ENCODE results near the gene VSNL1. TPM values are rescaled to one million over a fixed set of nuclear protein-coding genes. Genes with fewer than 3 reads are reported as not detected.

VSNL1 gene
- total RNA-seq, result not detected in 2 replicates

GRCh38 chr2:17540093-17540812 lies at the start of gene VSNL1:
Gene VSNL1 (plus strand): TSS chr2:17540696. CDS start chr2:17592075, 51,379 bp downstream.
- no peak for DNase-seq
- Mint-ChIP-seq H3K36me3 (ENCODE audit: low read depth) (no peaks in the 10 kb centered on the region), H3K4me1 (peaks cover 3% of the 10 kb centered on the region), H3K9me3 (peaks cover 9% of the 10 kb centered on the region), H3K4me3 (no peak within 1 kb of the TSS), H3K27me3 (peaks cover 72% of the 10 kb centered on the region), H3K27ac (no peak within 1 kb of the TSS)
- intact Hi-C loops (cut with micrococcal nuclease), result loop anchor here (10.0 kb wide), 1 partner anchor 1815 kb away; the partner anchor contains the start of gene OSR1

- no peak for DNase-seq
- H3K4me1 Mint-ChIP-seq, result no peaks in the 10 kb centered on the region
- H3K4me3 Mint-ChIP-seq, result no peak overlapping the region
- no peaks in the 10 kb centered on the region for H3K36me3 Mint-ChIP-seq (ENCODE audit: low read depth)
- no peak overlapping the region for H3K27ac Mint-ChIP-seq
- intact Hi-C loops (cut with micrococcal nuclease), result no loop called here
- H3K27me3 Mint-ChIP-seq, result no peaks in the 10 kb centered on the region
- H3K9me3 Mint-ChIP-seq, result no peaks in the 10 kb centered on the region
Observed at GRCh38 chr2:17495590-17495989, 44.9 kb upstream of the VSNL1 start.

- no peak overlapping the region for H3K4me3 Mint-ChIP-seq
- H3K36me3 Mint-ChIP-seq (ENCODE audit: low read depth), result no peaks in the 10 kb centered on the region
- H3K9me3 Mint-ChIP-seq, result no peaks in the 10 kb centered on the region
- DNase-seq, result no peak
- H3K27me3 Mint-ChIP-seq, result no peaks in the 10 kb centered on the region
- H3K4me1 Mint-ChIP-seq, result no peaks in the 10 kb centered on the region
- no peak overlapping the region for H3K27ac Mint-ChIP-seq
- intact Hi-C loops (cut with micrococcal nuclease), result no loop called here
Observed at GRCh38 chr2:17497718-17498117, 42.8 kb upstream of the VSNL1 start.

- H3K4me1 Mint-ChIP-seq, result no peaks in the 10 kb centered on the region
- intact Hi-C loops (cut with micrococcal nuclease), result no loop called here
- no peaks in the 10 kb centered on the region for H3K9me3 Mint-ChIP-seq
- H3K27ac Mint-ChIP-seq, result no peak overlapping the region
- no peaks in the 10 kb centered on the region for H3K27me3 Mint-ChIP-seq
- H3K4me3 Mint-ChIP-seq, result no peak overlapping the region
- no peak for DNase-seq
- H3K36me3 Mint-ChIP-seq (ENCODE audit: low read depth), result no peaks in the 10 kb centered on the region
Observed at GRCh38 chr2:17506736-17507616, 33.5 kb upstream of the VSNL1 start.

GRCh38 chr2:17515652-17516051 lies 24.8 kb upstream of the VSNL1 start:
- no peak overlapping the region for H3K4me3 Mint-ChIP-seq
- DNase-seq, result no peak
- peaks cover 33% of the 10 kb centered on the region for H3K27me3 Mint-ChIP-seq
- no peaks in the 10 kb centered on the region for H3K4me1 Mint-ChIP-seq
- H3K9me3 Mint-ChIP-seq, result no peaks in the 10 kb centered on the region
- intact Hi-C loops (cut with micrococcal nuclease), result no loop called here
- no peaks in the 10 kb centered on the region for H3K36me3 Mint-ChIP-seq (ENCODE audit: low read depth)
- no peak overlapping the region for H3K27ac Mint-ChIP-seq

GRCh38 chr2:17517481-17518211 lies 22.9 kb upstream of the VSNL1 start:
- no peak overlapping the region for H3K27ac Mint-ChIP-seq
- no peaks in the 10 kb centered on the region for H3K36me3 Mint-ChIP-seq (ENCODE audit: low read depth)
- no peaks in the 10 kb centered on the region for H3K9me3 Mint-ChIP-seq
- H3K27me3 Mint-ChIP-seq, result peaks cover 44% of the 10 kb centered on the region
- H3K4me1 Mint-ChIP-seq, result no peaks in the 10 kb centered on the region
- no peak for DNase-seq
- intact Hi-C loops (cut with micrococcal nuclease), result no loop called here
- peak overlapping the region; percentile 41 for H3K4me3 Mint-ChIP-seq

- Mint-ChIP-seq H3K27ac (no peak within 1 kb of the TSS), H3K27me3 (peaks cover 44% of the 10 kb centered on the region), H3K36me3 (ENCODE audit: low read depth) (no peaks in the 10 kb centered on the region), H3K4me3 (peak within 1 kb of the TSS; percentile 41), H3K4me1 (no peaks in the 10 kb centered on the region), H3K9me3 (no peaks in the 10 kb centered on the region)
- intact Hi-C loops (cut with micrococcal nuclease), result no loop called here
- DNase-seq, result peak; percentile 71
Observed at GRCh38 chr2:17518212-17519154, 22.0 kb upstream of the VSNL1 start, which contains the start of gene RAD51AP2. Gene RAD51AP2 (minus strand): TSS chr2:17518440. CDS start chr2:17518415, 25 bp downstream.

- intact Hi-C loops (cut with micrococcal nuclease), result no loop called here
- no peak overlapping the region for H3K4me3 Mint-ChIP-seq
- H3K36me3 Mint-ChIP-seq (ENCODE audit: low read depth), result no peaks in the 10 kb centered on the region
- H3K9me3 Mint-ChIP-seq, result no peaks in the 10 kb centered on the region
- H3K4me1 Mint-ChIP-seq, result no peaks in the 10 kb centered on the region
- H3K27me3 Mint-ChIP-seq, result peaks cover 47% of the 10 kb centered on the region
- no peak overlapping the region for H3K27ac Mint-ChIP-seq
- no peak for DNase-seq
Observed at GRCh38 chr2:17519486-17519885, 21.0 kb upstream of the VSNL1 start.

GRCh38 chr2:17520761-17521160 lies 19.7 kb upstream of the VSNL1 start:
- Mint-ChIP-seq H3K27ac (no peak overlapping the region), H3K27me3 (peaks cover 43% of the 10 kb centered on the region), H3K4me3 (no peak overlapping the region), H3K36me3 (ENCODE audit: low read depth) (no peaks in the 10 kb centered on the region), H3K9me3 (no peaks in the 10 kb centered on the region), H3K4me1 (no peaks in the 10 kb centered on the region)
- DNase-seq, result no peak
- intact Hi-C loops (cut with micrococcal nuclease), result no loop called here

- Mint-ChIP-seq H3K27me3 (peaks cover 43% of the 10 kb centered on the region), H3K9me3 (no peaks in the 10 kb centered on the region), H3K27ac (no peak overlapping the region), H3K4me1 (no peaks in the 10 kb centered on the region), H3K4me3 (no peak overlapping the region), H3K36me3 (ENCODE audit: low read depth) (no peaks in the 10 kb centered on the region)
- intact Hi-C loops (cut with micrococcal nuclease), result no loop called here
- DNase-seq, result no peak
Observed at GRCh38 chr2:17521621-17522020, 18.9 kb upstream of the VSNL1 start.

- peaks cover 42% of the 10 kb centered on the region for H3K27me3 Mint-ChIP-seq
- no peaks in the 10 kb centered on the region for H3K36me3 Mint-ChIP-seq (ENCODE audit: low read depth)
- intact Hi-C loops (cut with micrococcal nuclease), result no loop called here
- H3K27ac Mint-ChIP-seq, result no peak overlapping the region
- H3K9me3 Mint-ChIP-seq, result no peaks in the 10 kb centered on the region
- H3K4me1 Mint-ChIP-seq, result no peaks in the 10 kb centered on the region
- H3K4me3 Mint-ChIP-seq, result no peak overlapping the region
- DNase-seq, result no peak
Observed at GRCh38 chr2:17522303-17522702, 18.2 kb upstream of the VSNL1 start.

- no peak overlapping the region for H3K4me3 Mint-ChIP-seq
- no peak overlapping the region for H3K27ac Mint-ChIP-seq
- H3K27me3 Mint-ChIP-seq, result peaks cover 5% of the 10 kb centered on the region
- no peaks in the 10 kb centered on the region for H3K9me3 Mint-ChIP-seq
- H3K36me3 Mint-ChIP-seq (ENCODE audit: low read depth), result no peaks in the 10 kb centered on the region
- no peak for DNase-seq
- H3K4me1 Mint-ChIP-seq, result no peaks in the 10 kb centered on the region
- intact Hi-C loops (cut with micrococcal nuclease), result no loop called here
Observed at GRCh38 chr2:17529771-17530170, 10.7 kb upstream of the VSNL1 start.

- no peak for DNase-seq
- H3K4me1 Mint-ChIP-seq, result peaks cover 3% of the 10 kb centered on the region
- peaks cover 27% of the 10 kb centered on the region for H3K27me3 Mint-ChIP-seq
- no peak overlapping the region for H3K27ac Mint-ChIP-seq
- H3K36me3 Mint-ChIP-seq (ENCODE audit: low read depth), result no peaks in the 10 kb centered on the region
- no peaks in the 10 kb centered on the region for H3K9me3 Mint-ChIP-seq
- intact Hi-C loops (cut with micrococcal nuclease), result no loop called here
- H3K4me3 Mint-ChIP-seq, result no peak overlapping the region
Observed at GRCh38 chr2:17533546-17533945, 7.0 kb upstream of the VSNL1 start.

All from activated CD4-positive, alpha-beta T cell treated with anti-CD3 and anti-CD28 coated beads, Interleukin-2, amount 10 ng/mL, durations not matched to agents 24 days and 14 days (primary cell).